NCI-H446 treated with DMSO at 0.1 percent for 48 hours (cell line): ENCODE data around the gene REXO2.

ENCODE experiments used
- DNase-seq: peaks from one replicate; lab custom pipeline; 2025; lab: John Stamatoyannopoulos, UW

REXO2 gene

DNA sequence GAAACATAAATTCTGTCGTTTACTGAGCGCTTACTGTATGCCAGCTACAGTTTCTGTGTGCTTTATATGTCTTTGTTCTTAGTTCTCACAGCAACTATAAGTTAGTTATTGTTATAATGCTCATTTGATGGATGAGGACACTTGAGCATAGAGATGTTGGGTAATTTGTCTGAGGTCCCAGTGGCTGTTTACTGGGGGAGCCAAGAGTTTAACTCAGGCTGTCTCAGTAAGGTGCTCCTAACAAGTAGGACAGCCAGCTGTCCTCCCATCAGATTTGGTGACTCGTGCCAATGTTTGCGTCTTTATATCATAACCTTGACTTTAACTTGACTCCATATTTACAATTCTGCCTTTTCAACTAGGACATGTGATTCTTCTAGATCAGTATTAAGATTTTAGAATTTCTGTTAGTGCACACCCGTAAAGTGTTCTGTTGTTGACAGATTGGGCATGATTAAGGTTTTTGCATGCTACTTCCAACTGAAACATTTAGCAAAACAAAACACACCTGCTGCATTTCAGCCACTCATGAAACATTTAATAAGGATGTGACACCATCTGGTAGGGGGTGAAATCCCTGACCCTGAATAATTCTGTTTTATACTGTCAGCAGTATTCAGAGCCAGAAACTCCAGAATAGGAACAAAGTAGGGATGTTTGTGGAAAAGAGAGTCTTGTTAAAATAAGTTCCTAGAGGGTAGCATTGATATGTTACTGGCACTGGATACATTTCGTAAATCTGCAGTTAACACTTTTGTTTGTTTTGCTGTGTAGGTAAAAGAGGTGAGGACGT lies 1.9 kb downstream of the REXO2 start:
- peak; percentile 3 for DNase-seq

DNA sequence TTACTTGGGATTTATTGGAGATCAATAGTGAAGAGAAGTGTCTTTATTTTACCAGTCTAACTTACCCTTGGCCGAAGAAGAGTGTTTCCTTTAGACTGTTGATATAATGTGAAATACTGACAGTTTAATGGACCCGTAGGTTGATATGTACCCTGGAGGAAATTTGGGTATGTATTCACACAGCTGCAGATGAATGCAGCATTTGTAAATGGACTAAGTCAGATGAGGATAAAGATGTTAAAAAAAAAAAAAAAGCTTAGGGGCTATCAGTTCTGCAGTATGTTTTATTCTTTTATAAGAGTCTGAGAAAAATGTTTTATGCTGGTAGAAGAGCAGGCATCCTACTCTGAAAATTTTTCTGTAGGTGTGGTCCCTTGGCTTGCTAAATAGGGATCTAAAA lies 2.7 kb downstream of the REXO2 start:
- DNase-seq: no peak

DNA sequence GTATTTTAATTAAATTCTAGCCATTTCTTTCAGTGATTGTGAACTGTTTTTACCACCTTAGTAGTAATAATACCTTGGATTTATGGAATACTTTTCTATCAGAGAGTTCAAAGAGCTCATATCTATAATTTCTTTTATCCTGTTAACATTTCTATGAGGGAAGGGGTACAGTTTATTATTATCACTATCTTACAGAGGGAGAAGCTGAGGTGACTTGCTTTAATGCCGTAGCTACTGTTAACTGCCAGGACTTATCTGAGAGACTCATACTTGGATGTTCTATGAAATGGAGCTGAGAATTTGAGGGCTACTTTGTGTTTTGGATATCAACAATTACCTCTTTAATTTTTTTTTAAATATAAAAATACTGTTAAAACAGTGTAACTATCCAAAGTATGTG lies 3.3 kb downstream of the REXO2 start:
- no peak for DNase-seq

DNA sequence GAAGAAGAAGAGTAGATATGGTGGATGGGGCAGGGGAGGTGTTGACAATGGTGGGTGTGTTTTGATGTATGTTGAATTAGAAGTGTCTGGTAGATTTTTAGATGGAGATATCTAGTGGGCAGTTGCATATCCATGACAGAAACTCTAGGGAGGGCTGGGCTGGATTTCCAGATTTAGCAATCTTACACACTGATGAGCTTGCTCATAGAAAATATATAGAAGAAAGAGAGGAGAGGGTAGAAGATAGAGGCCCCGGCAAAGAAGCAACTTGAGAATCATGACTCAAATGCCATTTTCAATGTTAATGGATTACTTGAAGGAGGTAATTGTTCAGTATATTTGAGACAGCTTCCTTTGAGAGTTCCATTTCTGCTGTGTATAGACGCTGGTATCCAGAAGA lies 8.2 kb downstream of the REXO2 start:
- no peak for DNase-seq

DNA sequence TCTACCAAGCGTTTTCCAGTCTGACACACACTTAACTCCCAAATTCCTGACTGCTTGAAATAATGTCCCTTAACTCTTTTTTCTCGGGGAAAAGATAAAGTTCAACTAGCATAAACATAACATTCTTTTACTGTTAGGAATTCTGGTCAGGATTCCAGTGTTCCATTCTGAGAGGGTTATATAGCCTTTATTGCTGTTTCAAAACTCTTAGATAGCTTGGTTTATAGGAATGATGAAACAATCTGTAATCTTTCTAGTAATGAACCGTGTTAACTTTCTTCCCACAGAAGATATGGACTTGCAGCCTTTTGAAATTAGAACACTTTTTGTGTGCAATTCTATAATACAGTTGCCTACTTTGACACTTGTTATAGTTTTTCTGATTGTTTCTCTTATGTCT lies 8.6 kb downstream of the REXO2 start:
- no peak for DNase-seq

DNA sequence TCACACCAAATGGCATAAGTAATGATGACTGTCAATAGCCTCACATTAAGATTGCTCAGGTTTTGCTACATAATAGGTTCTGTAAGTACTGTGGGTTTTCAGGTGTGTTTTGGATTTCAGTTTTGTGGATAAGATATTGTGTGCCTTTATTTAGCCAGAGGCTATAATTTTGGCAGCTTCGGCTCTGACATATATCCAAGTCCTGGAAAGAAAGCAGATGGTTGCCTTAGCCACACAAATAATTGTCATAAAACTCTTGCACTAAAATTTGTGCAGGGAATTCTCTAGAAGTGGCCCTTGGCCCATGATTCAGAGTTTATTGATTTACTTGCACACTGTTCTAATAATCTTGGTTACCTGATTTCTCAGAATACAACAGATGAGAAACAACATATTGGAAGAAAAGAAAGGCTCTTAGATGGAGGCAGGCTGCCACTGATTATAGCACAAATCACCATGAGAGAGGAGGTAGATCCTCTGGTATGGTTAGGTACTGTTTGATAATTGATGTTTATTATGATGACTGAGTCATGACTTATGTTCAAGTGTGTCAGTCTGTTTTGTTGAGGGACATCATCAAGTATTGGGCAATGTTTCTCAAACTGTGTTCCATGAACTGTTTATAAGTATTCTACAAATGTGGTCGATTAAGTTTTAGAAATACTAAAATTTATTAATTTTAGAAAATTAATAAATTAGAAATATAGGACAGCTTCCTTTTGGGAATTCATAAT lies 9.6 kb downstream of the REXO2 start:
- DNase-seq: no peak

DNA sequence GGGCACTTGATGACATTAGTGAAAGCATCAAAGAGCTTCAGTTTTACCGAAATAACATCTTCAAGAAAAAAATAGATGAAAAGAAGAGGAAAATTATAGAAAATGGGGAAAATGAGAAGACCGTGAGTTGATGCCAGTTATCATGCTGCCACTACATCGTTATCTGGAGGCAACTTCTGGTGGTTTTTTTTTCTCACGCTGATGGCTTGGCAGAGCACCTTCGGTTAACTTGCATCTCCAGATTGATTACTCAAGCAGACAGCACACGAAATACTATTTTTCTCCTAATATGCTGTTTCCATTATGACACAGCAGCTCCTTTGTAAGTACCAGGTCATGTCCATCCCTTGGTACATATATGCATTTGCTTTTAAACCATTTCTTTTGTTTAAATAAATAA lies 10.6 kb downstream of the REXO2 start:
- no peak for DNase-seq

DNA sequence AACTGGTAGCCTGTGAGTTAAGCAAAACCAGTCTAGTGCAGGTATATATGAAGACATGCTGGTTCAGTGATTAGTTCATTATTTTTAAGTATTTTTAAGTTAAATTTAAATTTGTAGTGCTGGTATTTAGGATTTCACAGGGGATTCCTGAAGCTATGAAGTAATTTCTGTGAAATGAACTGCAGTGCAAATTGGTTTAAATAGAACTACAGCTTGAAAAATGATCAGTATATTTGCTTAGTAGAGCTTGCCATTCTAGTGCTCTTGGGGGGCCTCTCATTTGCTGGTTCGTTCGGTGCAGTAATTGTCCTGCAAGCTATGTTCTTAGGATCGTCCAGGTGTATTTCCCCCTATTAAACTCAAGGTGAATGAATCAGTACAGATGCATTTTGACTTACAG lies 13.1 kb downstream of the REXO2 start:
- DNase-seq: no peak

DNA sequence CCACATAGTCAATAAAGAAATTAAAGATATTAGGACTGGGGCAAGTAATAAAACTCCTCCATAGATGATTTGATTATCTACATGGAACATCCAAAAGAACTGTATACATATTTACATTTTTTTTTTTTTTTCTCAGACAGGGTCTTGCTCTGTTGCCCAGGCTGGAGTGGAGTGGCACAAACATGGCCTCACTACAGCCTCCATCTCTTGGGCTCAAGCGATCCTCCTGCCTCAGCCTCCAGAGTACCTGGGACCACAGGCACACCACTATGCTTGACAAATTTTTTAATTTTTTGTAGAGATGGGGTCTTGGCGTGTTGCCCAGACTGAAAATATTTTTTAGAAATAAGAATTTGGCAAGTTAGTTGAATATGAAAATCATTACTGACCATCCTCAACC lies 24.7 kb downstream of the REXO2 start:
- DNase-seq: no peak

DNA sequence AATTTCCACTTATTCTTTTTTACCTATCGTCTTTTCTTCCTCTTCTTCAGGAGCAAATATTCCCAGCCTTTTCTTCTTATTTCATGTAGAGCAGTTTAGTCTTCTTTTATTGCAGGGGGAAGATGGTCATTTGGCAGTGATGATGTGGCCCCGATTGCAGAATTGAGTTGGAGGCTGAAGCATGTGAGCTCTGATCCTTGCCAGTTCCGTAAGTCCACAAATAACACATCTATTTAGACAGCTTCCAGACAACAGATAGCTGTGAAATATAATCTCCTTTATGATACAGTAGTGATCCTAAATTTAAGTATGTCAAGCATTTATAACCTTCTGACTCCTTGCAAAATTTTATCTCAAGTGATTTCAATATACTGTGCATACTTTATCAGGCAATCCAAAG lies 27.5 kb downstream of the REXO2 start:
- no peak for DNase-seq

DNA sequence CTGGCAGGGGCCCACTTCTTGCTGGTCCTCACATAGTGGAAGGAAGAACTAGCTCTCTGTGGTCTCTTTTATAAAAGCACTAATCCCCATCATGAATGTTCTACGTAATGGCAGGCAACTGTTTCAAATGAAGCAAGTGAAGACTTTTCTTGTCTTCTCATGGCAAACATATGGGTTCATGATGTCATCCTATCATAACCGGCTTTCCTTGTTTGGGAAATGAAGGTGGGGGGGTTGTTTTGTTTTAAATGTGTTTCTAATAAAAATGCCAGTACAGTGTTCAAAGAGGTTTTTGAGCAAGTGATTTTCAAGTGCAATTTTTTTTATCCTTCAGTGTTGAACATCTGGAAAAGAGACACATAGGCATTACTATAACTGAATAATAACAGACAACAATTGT lies 33.4 kb downstream of the REXO2 start:
- no peak for DNase-seq

DNA sequence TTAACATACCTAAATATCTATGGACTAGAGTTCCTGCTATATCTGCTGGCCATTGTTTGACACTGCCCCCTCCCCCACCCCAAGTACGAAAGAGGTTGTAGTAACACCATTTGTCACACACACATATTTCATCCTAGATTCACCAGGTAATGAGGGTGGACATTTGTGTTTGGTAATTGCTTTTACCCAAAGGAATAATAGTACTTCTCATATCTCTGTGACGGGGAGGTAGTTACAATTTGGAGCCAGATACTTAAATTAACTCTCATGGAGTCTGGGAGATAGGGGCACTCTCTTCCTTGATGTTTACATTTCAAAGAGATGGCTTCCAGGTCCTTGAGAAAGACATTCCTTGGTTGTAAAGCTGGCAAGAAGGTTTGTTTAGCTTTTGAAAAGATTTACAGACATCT lies 38.7 kb downstream of the REXO2 start:
- DNase-seq: no peak

DNA sequence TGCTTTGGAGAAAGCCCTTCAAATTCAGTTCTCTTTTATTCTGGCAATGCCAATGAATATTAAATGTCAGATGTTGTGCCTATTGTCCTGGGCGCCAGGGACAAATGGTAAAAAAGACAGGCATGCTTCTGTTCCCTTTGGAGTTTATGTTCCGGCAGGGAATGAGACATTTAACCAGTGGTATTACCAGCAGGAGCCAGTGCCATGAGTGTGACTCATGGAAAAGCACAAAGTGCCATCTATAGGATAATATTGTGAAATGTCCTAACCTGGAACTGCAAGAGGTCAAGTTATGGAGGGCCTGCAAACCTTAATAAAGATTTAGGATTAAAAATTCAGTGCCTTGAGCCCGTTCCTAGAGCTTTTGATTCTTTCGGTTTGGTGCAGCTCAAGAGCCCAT lies 39.5 kb downstream of the REXO2 start:
- no peak for DNase-seq

DNA sequence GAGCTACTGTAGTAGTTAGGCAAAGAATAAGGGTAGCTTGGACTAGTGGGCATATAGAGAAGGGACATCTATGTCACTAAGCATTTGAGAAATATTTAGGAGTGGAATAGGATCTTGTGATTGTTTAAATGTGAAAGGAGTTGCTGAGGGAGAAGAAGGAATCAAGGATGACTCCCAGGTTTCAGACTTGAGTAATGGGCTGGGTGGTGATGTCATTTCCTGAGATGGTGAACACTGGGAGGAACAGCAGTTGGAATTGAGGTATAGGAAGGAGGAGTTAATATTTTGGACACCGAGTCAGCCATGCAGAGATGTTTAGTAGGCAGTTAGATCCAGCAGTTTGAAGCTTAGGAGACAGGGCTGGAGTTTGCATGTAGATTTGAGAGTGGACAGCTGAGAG lies 40.1 kb downstream of the REXO2 start:
- DNase-seq: no peak

DNA sequence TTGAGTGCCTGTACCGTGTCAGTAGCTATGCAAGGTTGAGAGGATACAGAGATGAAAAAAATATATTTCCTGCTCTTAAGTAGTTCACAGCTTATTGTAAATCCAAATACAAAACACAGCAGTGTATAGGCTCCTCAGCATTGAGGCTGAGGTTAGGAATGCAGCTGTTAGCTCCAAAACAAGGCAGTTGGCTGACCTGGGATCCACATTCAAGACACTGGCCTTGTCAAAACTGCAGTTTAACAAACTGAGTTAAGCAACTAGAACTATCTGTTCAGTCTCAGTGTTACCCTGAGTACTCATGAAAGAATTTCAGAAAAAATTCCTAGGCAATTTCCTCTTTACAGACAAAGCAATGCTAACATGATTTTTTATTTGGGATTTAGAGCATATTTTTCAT lies 42.8 kb downstream of the REXO2 start:
- DNase-seq: no peak

DNA sequence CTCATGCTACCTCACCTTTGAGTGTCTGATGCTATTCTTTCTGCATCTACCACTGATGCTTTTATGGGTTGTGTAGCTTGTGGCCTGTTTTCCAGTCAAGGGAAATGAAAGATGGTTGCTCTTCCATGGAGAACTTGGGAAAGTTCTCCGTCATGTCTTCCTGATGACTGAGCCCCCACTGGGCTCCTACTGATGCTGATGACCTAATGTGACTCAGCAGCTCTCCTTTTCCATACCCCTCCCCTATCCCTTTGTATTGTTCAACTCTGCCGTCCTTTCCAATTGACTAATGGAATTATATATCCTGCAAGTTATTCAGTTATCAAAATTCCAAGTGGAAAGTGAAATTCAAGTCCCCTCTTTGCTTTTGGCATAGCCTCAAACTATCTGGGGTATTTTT lies 44.7 kb downstream of the REXO2 start:
- no peak for DNase-seq

DNA sequence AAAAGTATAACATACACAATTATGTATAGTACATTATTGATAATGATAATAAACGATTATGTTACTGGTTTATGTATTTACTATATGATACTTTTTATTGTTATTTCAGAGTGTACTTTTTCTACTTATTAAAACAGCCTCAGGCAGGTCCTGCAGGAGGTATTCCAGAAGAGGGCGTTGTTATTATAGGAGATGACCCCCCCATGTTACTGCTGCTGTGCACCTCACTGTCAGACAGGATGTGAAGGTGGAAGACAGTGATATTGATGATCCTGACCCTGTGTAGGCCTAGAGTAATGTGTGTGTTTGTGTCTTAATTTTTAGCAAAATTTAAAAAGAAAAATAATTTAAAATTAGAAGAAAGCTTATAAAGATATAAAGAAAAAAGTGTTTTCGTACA lies 57.6 kb downstream of the REXO2 start:
- no peak for DNase-seq

DNA sequence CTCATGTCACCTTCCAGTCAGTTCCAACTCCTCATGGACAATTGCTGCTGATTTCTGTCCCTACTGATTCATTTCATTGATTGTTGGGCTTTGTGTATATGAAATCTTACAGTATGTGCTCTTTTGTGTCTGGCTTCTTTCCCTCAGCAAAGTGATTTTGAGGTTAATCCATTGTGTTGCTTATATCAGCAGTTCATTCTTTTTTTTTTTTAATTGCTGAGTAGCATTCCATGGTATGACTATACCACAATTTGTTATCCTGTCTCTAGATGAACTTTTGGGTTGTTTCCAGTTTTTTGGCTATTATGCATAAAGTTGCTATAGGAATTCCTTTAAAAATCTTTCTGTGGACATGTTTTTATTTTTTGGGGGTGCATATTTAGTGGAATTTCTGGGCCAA lies 60.5 kb downstream of the REXO2 start:
- no peak for DNase-seq
